ENCODE measurements around the gene NFASC.
A peak's percentile ranks its signal among the peaks of the same experiment; 100 is the strongest.

The NFASC gene

DNA sequence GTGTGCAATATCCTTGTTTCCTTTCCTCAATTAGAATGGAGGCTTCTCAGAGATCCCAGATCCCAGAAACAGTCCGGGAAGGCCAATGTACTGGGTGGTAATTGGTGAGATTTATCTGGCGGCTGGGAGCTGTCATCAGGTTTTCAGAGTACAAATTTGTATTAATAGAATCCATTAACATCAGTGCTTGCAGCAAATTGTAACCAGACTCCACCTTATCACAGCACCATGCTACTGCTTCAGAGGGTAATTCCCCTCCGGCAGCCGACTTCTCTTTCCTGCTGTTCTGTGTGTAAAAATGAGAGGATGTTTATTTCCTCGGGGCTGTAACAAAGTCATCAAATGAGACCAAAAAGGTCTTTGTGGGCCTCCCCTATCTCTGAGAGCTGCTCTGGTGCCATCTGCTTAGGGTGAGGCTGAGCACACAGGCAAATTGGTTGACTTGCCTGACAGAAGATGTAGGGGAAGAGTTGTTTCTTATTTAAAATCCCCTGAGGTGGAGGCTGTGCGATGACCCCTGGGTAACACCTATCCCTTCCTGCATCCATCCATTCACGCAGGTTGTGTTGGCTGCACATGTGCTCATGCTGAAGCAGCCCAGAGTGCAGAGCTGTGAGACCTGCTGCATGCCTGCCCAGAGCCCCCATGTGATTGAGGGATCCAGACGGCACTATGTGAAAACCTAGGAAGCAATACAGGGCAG lies 19.2 kb downstream of the NFASC start:
- DNase-seq (ENCODE audit: low spot score), result no peak

DNA sequence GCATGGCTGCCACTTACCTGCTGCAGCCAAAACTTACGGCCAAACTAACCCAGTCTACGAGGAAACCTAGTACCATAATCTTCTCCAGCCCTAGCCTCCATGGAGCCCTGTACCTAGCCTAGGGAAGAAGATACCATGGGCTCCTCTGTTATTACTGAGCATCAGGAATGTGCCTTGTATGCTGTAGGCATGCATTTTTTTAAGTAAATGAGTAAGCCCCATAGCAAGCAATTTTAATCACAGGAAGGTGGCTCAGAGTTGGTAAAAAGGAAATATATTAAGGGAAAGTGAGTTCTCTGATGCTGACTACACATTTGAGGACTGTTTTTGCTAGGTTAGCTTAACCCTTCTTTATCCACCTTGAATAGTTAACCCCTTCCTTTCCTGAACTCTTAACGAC lies 21.2 kb downstream of the NFASC start:
- peak; percentile 41 for DNase-seq (ENCODE audit: low spot score)

DNA sequence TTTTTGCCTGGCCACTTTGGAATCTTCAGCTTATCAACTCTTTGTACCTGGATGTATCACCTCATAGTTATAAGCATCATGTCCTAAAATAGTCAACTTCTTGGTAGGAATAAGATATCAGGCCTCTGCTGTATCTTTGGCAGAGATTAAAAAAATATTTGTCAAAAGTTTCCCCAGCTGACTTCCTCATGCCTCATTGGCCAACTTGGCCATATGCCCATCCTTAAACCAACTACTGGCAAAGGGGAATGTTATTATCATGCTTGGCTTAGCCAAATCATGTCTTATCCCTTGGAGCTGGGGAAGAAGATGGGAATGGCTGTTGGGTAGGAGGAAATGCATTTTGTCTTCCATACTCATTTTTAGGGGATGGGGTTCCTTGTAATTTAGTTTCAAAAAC lies 23.4 kb downstream of the NFASC start:
- DNase-seq (ENCODE audit: low spot score), result no peak

DNA sequence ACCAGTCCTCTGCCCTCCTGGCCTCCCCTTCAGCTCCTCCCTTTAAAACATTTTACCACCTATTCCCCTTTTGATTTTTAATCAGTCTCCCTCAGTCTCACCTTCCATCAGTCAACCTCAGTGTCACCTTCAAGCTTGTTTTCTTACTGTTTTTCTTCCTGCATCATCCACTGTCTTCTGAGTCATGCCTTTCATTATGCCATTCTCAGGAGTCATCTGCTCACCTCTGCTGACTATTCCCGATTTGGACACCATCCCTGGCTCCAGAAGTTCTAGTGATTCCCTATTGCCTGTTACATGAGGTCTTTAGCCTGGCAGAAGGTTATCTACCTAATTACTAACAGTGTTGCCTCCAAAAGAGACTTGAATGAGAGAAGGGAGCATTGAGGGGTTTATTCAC lies 23.9 kb downstream of the NFASC start:
- no peak for DNase-seq (ENCODE audit: low spot score)

DNA sequence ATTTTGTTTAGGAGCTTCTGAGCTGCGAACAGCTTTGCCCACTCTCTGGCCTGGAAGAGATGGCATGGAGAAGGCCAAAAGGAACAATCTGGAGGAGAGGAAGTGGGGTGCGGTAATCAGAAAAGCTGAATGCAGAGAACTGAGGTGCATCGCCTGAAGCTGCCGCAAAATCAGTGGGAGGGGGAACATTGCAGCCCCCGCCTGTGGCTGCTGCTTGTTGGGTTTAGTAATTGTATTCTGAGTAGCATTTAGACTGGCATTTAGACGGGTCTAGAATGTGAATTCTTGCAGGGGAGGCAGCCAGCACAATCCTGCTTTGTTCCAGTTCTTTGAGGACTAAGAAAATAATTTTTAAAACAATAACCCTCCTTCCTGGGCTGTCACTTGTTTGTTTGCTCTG lies 25.4 kb downstream of the NFASC start:
- DNase-seq (ENCODE audit: low spot score), result no peak

DNA sequence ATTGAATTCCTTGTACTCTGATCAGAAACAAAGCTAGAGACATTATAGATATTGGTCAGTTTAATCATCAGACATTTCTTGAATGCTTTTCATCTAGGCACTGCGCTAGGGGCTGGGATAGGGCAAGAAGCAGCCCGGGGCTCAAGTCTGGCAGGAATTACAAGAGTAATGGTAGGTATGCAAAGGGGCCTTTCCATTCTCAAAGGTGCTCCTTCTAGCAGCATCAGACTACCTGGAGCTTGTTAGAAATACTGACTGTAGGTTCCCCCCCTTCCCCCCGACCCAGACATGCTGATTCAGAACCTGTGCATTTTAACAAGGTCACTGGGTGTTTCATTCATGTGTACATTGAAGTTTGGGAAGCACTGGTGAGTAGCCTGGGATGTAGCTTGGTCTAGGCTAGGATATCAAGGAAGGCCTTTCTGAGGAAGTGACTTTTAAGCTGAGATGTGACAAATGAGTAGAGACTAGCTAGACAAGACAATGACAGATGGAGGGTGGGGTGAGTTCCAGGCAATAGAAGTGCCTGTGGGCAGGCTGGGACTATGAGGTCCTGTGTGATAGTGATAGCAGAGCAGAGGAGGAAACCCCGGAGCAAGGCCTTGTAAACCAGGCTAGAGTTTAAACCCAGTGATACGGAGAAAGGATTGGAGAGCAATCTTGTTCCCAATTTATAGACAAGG lies 26.3 kb downstream of the NFASC start:
- DNase-seq (ENCODE audit: low spot score), result no peak

DNA sequence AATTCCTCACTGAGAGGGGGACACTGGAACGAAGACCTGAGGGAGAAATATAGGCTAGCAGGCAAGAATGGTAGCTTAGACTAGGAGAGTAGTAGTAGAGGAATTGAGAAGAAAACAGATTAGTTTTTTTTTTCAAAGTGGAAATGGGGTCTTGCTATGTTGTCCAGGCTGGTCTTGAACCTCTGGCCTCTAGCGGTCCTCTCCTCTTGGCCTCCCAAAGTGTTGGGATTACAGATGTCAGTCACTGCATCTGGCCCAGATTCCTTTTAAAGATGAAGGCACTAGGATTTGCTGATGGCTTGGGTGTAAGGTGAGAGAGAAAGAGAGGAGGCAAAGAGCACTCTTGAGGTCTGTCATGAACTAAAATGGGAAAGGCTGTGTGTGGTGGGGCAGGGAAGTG lies 30.1 kb downstream of the NFASC start:
- DNase-seq (ENCODE audit: low spot score), result no peak

DNA sequence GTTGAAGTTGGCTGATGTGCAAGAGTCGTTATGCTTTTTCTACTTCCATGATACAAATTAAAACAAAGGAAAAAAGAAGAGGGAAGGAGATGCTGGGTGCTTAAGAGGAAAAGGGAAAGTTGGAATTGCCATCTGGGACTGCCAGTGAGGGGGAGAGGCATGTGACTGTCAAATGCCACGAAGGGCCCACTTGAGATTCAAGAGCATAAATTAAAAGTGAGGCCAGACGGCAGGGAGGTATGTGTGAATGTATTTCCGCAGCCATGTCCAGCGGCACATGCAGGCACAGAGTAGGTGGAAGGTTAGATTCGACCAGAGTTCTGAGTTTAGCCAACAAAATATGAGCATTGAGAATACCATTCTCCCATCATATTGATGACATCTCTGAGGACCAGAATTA lies 32.0 kb downstream of the NFASC start:
- DNase-seq (ENCODE audit: low spot score), result no peak

DNA sequence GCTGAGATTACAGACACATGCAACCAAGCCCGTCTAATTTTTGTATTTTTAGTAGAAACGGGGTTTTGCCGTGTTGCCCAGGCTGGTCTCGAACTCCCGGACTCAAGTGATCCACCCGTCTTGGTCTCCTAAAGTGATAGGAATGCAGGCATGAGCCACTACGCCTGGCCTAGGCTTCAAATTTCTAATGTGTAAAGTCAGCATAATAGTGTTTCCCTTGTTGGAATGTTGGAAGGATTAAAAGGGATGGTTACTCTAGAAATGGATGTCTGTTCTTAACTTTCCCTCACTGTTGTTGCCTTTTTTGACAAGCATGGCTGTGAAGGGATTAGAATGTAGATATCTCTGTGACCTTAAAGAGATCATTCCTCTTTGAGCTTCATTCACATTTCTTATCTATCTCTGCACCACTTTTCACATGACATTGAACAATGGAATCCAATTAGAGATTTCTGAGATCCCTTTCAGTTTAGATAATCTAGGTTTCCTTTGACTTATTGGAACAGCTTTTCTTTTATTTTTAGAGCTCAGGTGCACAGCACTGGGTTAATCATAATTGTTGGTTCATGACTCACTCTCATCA lies 33.7 kb downstream of the NFASC start:
- no peak for DNase-seq (ENCODE audit: low spot score)

DNA sequence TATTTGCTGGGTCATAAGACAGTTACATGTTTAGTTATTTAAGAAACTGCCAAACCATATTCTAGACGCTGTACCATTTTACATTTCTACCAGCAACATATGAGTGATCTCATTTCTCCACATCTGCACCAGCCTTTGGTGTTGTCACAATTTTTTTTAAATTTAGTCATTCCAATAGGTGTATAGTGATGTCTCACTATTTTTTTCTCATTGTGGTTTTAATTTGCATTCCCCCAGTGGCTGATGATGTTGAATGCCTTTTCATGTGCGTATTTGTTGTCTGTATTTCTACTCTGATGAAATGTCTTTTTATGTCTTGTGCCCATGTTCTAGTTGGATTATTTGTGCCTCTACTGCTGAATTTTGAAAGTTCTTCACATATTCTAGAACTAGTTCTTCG lies 38.4 kb downstream of the NFASC start:
- no peak for DNase-seq (ENCODE audit: low spot score)

DNA sequence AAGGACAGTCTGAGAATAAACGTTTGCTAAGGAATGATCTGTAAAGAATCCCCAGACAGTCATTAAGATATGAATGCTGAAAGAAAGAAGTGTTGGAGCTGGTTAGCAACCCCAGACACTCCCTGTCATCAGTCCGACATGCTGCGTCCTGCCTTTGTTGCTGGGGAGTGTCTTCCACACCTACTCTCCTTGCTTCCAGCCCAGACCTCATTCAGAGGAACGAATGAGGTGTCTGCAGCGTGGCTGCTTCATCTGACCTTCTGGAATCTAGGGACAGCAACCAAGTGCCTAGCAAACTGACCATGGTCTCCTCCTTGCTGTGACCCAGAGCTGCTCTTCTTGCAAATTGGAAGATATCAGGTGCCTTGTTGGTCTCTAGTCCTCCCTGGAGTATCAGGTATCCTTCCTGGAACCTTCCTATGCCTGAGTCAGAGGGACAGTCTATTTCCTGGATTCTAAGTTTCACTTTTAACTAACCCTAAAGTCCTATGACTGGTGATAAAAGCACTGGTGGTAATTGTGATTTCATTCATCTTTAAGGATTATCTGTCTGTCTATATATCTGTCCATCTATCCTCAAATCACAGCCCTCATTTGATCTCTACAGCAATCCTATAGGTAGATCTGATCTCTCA lies 45.3 kb downstream of the NFASC start:
- no peak for DNase-seq (ENCODE audit: low spot score)

DNA sequence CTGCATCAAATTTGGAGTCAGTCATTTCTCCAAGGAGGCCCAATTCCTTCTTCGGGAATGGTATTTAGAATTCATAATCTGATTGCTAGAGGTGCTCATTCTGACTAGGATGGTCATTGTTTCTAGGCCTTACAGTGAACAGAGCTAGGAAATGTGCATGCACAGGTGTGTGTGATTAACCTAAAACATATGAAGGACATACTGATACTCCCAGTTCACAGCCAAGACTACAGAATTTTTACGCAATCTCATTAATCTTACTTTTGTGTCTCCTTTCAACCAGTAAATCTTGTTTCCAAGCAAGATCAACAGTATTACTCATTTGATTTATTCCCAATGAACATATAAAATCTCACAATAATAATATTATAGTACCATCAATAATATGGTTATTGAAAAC lies 47.1 kb downstream of the NFASC start:
- no peak for DNase-seq (ENCODE audit: low spot score)

DNA sequence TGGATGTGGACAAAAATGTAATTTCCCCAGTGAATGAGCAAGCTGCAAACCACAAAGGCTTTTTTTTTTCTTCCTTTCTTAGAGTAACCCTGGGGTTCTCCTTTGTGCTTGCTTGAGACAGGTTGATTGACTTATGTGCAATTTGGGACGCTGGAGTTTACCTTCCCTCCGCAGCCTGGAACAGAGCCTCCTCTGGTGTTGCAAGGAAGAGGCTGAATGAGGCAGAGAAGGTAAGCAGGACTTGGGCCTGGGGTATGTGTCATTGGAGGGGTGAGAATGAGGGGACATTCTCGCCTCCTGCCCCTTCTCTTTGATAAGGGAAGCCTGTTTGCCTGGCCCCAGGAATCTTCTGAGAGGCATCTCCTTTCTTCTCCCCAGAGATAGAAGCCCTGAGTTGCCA lies 49.8 kb downstream of the NFASC start:
- DNase-seq (ENCODE audit: low spot score), result no peak

DNA sequence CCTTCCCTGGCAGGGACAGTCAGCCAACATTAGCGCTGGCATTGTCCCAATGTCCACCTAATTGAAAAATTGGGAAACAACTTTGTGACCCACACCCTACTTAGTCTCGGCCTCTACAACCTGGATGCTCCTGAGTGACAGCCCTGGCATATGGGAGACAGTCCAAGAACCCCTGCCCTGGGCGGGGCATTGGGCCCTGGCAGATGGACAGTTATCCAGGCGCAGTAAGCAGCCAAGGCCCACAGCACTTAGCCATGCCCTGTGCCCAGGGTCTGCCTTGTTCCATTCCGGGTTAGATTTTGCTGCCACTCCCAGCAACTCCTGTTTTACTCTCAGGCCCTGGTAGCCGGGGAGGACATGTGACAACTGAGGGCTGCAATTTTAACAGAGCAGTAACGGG lies 50.3 kb downstream of the NFASC start:
- DNase-seq (ENCODE audit: low spot score), result no peak

DNA sequence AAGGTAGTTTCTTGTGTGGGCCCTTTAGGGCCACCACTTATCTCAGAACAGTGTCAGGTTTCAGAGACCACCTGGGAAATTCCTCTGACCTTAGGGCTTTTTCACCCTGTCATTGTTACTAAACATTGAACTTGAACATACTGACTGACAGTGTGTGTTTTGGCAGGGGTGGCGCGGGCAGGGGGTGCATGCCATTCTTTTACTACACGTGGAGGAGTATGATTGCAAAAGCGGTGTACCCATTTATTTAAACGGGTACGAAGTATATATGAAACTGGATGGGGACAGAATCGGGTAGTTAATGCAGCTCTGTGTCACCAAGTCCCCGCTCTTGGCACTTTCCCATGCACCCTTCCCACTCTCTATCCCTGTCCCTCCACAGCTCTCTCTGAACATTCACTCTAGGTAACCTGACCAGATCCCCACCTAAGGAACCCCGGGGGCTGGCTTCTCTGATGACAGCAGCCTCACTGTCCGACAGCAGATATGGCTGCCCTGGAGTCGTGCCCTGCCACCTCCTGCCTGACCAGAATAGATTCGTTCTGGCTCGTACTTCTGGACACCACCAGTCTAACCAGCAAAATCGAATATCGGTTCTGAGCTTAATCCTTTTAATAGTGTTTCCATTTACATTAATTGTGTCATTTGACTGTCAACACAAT lies 51.3 kb downstream of the NFASC start:
- DNase-seq (ENCODE audit: low spot score), result no peak

DNA sequence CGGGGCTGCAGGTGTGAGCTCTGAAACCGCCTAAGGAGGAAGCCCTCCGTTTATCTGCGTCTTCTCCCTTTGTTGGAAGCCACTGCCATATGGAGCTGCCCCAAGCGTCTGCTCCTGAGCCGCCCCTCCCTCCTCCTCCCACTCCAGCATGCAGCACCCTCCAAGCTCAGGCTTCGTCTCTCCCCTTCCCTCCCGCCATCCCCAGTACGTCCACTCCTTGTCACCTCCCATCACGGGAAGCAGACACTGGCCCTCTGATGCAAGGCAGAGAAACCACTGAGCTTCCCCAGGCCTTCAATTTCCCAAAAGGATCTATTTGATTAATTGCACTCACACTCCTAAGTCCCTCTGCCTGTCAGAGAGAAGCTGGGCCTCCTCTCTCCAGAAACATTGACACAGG lies 52.5 kb downstream of the NFASC start:
- no peak for DNase-seq (ENCODE audit: low spot score)

DNA sequence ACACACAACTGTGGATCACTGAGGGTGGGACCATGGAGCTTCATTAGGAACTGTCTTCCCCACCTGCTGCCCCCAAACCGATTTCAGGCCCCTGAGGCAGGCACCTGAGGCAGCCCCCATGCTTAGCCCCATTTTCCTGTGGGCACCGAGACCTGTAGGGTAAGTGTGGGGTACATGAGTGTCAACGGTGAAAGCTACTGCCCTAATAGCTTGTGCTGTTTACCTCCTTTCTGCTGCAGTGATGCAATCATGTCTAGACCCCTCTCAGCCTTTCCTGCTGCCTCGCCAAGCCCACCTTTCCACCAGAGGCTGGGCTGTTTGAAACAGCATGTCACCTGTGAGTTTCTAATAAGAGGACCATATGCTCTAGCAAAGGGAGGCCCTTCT lies 53.0 kb downstream of the NFASC start:
- DNase-seq (ENCODE audit: low spot score), result no peak

DNA sequence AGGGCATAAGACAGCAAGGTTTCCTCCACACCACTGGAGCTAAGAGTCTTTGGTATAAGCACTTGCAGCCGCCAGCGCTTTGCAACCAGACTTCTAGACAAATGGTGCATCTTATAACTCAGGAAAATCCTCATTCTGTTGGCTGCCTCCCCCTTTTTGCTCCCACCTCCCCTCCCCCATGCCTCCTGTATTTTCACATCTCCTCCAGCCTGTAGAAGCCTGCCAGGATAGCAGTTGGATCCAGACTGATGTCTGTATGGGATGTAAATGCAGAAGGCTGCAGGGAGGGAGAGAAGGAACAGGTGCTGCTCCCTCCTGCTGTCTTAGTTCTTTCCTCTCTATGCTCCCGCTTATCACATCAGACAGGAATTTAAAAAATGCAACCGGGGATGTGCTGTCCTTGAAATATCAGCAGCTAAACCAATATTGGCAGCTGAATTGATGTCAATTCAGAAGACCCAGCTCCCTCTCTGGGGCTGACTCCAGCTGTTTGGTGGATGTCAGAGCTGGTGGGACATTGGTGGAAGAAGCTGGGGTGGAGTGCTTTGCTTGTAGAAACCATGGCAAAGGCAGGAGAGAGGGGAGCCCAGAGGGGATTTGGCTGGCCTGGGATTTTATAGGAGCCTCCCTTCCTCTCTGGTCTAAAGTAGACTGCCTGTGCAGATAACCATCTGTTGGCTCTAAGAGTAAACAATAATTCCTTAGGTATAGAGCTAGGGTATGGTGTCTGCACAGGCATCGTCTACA lies 53.5 kb downstream of the NFASC start:
- DNase-seq (ENCODE audit: low spot score), result peak; percentile 64

DNA sequence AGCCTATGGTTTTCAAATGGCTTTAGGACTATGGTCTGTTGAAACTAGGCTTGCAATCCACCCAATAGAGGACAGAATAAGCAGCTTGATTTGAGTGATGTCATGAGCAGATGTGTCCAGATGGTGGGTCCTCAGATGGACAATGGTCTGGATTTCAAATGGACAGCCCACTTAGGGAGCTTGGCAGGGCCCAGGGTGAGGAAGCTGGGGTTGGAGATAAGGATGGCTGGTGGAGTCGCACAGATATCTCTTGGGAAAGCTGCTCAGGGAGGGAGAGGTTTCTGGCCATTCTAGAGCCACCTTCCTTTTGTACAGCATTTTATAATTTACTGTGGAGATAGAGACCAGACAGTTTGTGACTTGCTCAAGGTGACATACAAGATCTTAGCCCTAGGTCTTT lies 55.0 kb downstream of the NFASC start:
- DNase-seq (ENCODE audit: low spot score), result no peak

DNA sequence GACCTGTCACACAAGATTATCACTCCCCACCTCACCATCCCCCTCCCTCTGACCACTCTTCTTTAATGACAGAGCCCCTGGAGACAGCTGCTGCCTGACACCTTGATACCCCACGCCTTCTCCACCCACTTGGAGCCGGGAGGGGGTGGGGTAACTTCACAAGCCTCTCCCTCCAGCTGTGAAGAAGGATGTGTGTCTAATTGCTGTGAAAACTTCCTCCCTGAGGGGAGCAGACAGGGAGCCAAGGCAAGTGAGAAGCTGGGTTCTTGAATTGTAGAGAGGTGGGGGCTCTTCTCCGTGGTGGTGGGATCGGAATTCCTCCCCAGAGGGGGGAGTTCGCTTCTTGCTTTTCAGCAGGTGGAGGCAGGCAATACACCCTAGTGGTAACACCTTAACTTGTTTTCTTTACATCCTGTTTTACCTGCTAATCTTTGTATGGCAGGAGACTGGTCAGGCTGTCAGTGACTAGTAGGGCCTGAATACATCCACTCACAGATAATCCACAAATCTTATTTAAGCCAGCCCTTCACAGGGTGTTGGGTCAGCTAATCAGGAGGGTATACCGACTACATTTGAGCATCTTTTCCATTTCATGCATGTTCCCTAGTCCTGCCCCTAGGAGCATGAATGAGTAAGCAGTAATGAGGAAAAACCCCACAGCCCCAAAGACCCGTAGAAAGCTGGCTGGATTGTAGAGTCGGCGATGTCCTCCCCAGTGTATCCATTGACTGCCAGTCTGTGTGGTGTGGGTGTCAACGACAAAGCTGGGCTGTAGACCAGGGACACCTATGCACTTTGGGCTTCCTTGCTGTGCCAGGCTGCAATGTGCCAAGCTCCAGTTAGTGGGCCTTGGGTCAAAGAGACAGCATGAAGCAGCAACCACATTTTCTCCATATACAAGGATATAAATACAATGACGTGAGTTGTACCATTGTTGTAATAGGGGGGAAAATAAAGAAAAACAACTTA lies 57.3 kb downstream of the NFASC start:
- DNase-seq (ENCODE audit: low spot score), result no peak

Measured in GM03348 (cell line).